ENCODE measurements around the gene IQCE. TPM values are rescaled to one million over a fixed set of nuclear protein-coding genes. Genes with fewer than 3 reads are reported as not detected.

IQCE gene
- total RNA-seq, 1 donor from 2014 or later = 29.6 TPM

- peaks cover 58% of the 10 kb centered on the region for H3K4me1 Mint-ChIP-seq
Observed at GRCh38 chr7:2622869-2623697, 64.3 kb downstream of the IQCE start.

GRCh38 chr7:2623698-2624014 lies 64.9 kb downstream of the IQCE start:
- peak overlapping the region; percentile 83 for H3K27ac Mint-ChIP-seq
- H3K4me1 Mint-ChIP-seq = peaks cover 56% of the 10 kb centered on the region
- no peaks in the 10 kb centered on the region for H3K27me3 Mint-ChIP-seq (ENCODE audit: low read depth)
- H3K9me3 Mint-ChIP-seq = no peaks in the 10 kb centered on the region
- no peak overlapping the region for H3K4me3 Mint-ChIP-seq
- H3K36me3 Mint-ChIP-seq = no peaks in the 10 kb centered on the region
- TF ChIP-seq CTCF (IDR thresholded peaks at IDR 0.05; ENCODE audit: unreplicated experiment) = no peak
- DNase-seq (ENCODE audit: low spot score in 2 of 2, unreplicated experiment in 2 of 2) = no peak

More at GRCh38 chr7:2622869-2623697, 64.3 kb downstream of the IQCE start:
- H3K36me3 Mint-ChIP-seq = no peaks in the 10 kb centered on the region
- no peak for TF ChIP-seq CTCF (IDR thresholded peaks at IDR 0.05; ENCODE audit: unreplicated experiment)
- H3K9me3 Mint-ChIP-seq = no peaks in the 10 kb centered on the region
- no peak for DNase-seq (ENCODE audit: low spot score in 2 of 2, unreplicated experiment in 2 of 2)
- H3K27ac Mint-ChIP-seq = peak overlapping the region; percentile 83
- H3K4me3 Mint-ChIP-seq = no peak overlapping the region
- no peaks in the 10 kb centered on the region for H3K27me3 Mint-ChIP-seq (ENCODE audit: low read depth)

- Mint-ChIP-seq H3K4me3 (no peak overlapping the region), H3K27me3 (ENCODE audit: low read depth) (no peaks in the 10 kb centered on the region), H3K4me1 (peaks cover 49% of the 10 kb centered on the region), H3K36me3 (no peaks in the 10 kb centered on the region), H3K27ac (peak overlapping the region; percentile 69), H3K9me3 (no peaks in the 10 kb centered on the region)
- no peak for DNase-seq (ENCODE audit: low spot score in 2 of 2, unreplicated experiment in 2 of 2)
- TF ChIP-seq CTCF (IDR thresholded peaks at IDR 0.05; ENCODE audit: unreplicated experiment) = no peak
Observed at GRCh38 chr7:2624293-2624886, 65.6 kb downstream of the IQCE start.

- H3K36me3 Mint-ChIP-seq = no peaks in the 10 kb centered on the region
- H3K4me3 Mint-ChIP-seq = no peak overlapping the region
- no peak for TF ChIP-seq CTCF (IDR thresholded peaks at IDR 0.05; ENCODE audit: unreplicated experiment)
- H3K9me3 Mint-ChIP-seq = no peaks in the 10 kb centered on the region
- no peaks in the 10 kb centered on the region for H3K27me3 Mint-ChIP-seq (ENCODE audit: low read depth)
- no peak for DNase-seq (ENCODE audit: low spot score in 2 of 2, unreplicated experiment in 2 of 2)
- peaks cover 36% of the 10 kb centered on the region for H3K4me1 Mint-ChIP-seq
- H3K27ac Mint-ChIP-seq = peak overlapping the region; percentile 34
Observed at GRCh38 chr7:2626498-2627117, 67.8 kb downstream of the IQCE start.

- H3K27me3 Mint-ChIP-seq (ENCODE audit: low read depth) = no peaks in the 10 kb centered on the region
- no peak for TF ChIP-seq CTCF (IDR thresholded peaks at IDR 0.05; ENCODE audit: unreplicated experiment)
- H3K36me3 Mint-ChIP-seq = no peaks in the 10 kb centered on the region
- no peak for DNase-seq (ENCODE audit: low spot score in 2 of 2, unreplicated experiment in 2 of 2)
- H3K27ac Mint-ChIP-seq = no peak overlapping the region
- H3K4me1 Mint-ChIP-seq = peaks cover 27% of the 10 kb centered on the region
- no peaks in the 10 kb centered on the region for H3K9me3 Mint-ChIP-seq
- H3K4me3 Mint-ChIP-seq = no peak overlapping the region
Observed at GRCh38 chr7:2627258-2628129, 68.7 kb downstream of the IQCE start.
